ENCODE data around the gene AJM1. TPM values are rescaled to one million over a fixed set of nuclear protein-coding genes. Genes with fewer than 3 reads are reported as not detected.

Gene AJM1
- total RNA-seq, 1 experiment from 2014 or later: 3.6 TPM

- Histone ChIP-seq H3K27me3 (replicated peaks; ENCODE audit: control insufficient read depth, insufficient read depth, low read length) (no peaks in the 10 kb centered on the region), H3K36me3 (ENCODE audit: control insufficient read depth, insufficient read depth, low read length) (peaks cover 1% of the 10 kb centered on the region; the same call in 1 of the 2 replicates), H3K9me3 (no peaks in the 10 kb centered on the region), H3K4me1 (peaks cover 13% of the 10 kb centered on the region), H3K4me3 (ENCODE audit: low read depth, low read length) (no peak overlapping the region)
- ChIA-PET POLR2A (no interaction called here), CTCF (no interaction called here)
- Mint-ChIP-seq H3K4me1 (ENCODE audit: low read depth, unreplicated experiment) (no peaks in the 10 kb centered on the region), H3K9me3 (ENCODE audit: unreplicated experiment) (no peaks in the 10 kb centered on the region), H3K36me3 (ENCODE audit: insufficient read depth, unreplicated experiment) (peaks cover 79% of the 10 kb centered on the region), H3K27ac (ENCODE audit: unreplicated experiment) (no peak overlapping the region), H3K27me3 (ENCODE audit: insufficient read depth, unreplicated experiment) (no peaks in the 10 kb centered on the region), H3K4me3 (ENCODE audit: unreplicated experiment) (no peak overlapping the region)
- intact Hi-C loops (cut with micrococcal nuclease; ENCODE audit: unreplicated experiment): no loop called here
- no peak for DNase-seq
- BruUV-seq (replicated peaks): no TSS peak
- TF ChIP-seq CTCF (IDR thresholded peaks at IDR 0.05; ENCODE audit: insufficient read depth in 1 of 2, low read depth in 1 of 2, low read length in 1 of 2, severe bottlenecking in 1 of 2, unreplicated experiment in 1 of 2): no peak
Observed at GRCh38 chr9:136862849-136863622, 20.8 kb downstream of the AJM1 start.

- peaks cover 1% of the 10 kb centered on the region; the same call in 1 of the 2 replicates for H3K36me3 ChIP-seq (ENCODE audit: control insufficient read depth, insufficient read depth, low read length)
- intact Hi-C loops (cut with micrococcal nuclease; ENCODE audit: unreplicated experiment): no loop called here
- H3K36me3 Mint-ChIP-seq (ENCODE audit: insufficient read depth, unreplicated experiment): peaks cover 78% of the 10 kb centered on the region
Observed at GRCh38 chr9:136863623-136864273, 21.5 kb downstream of the AJM1 start.

More at GRCh38 chr9:136863623-136864273, 21.5 kb downstream of the AJM1 start:
- no peak overlapping the region for H3K4me3 Mint-ChIP-seq (ENCODE audit: unreplicated experiment)
- Histone ChIP-seq H3K27me3 (replicated peaks; ENCODE audit: control insufficient read depth, insufficient read depth, low read length) (no peaks in the 10 kb centered on the region), H3K9me3 (no peaks in the 10 kb centered on the region), H3K4me3 (ENCODE audit: low read depth, low read length) (no peak overlapping the region), H3K4me1 (peaks cover 13% of the 10 kb centered on the region)
- H3K4me1 Mint-ChIP-seq (ENCODE audit: low read depth, unreplicated experiment): no peaks in the 10 kb centered on the region
- no peak overlapping the region for H3K27ac Mint-ChIP-seq (ENCODE audit: unreplicated experiment)
- no peak for TF ChIP-seq CTCF (IDR thresholded peaks at IDR 0.05; ENCODE audit: insufficient read depth in 1 of 2, low read depth in 1 of 2, low read length in 1 of 2, severe bottlenecking in 1 of 2, unreplicated experiment in 1 of 2)
- BruUV-seq (replicated peaks): no TSS peak
- no peak for DNase-seq
- H3K27me3 Mint-ChIP-seq (ENCODE audit: insufficient read depth, unreplicated experiment): no peaks in the 10 kb centered on the region
- no peaks in the 10 kb centered on the region for H3K9me3 Mint-ChIP-seq (ENCODE audit: unreplicated experiment)
- ChIA-PET POLR2A (no interaction called here), CTCF (no interaction called here)
